Measurements from ENCODE around the gene SRSF7.

GRCh38 chr2:38792751-38793150, 41.6 kb upstream of the SRSF7 start:
- TF ChIP-seq CTCF (IDR thresholded peaks at IDR 0.05), result no peak
- TF ChIP-seq POLR2A (IDR thresholded peaks at IDR 0.05), result no peak
